SK-N-SH treated with all-trans-retinoic acid at 6 μM for 48 hours (cell line): Measurements from ENCODE around the gene SPDYE8.
"Not testable (repeated sequence)": the region's sequence is repeated elsewhere in the genome, so short reads cannot be mapped to it uniquely, and the experiment has no call there.

Source experiments
- ATAC-seq: fragments of 200-7000 bp; cut with Tn5 transposase; 3 replicates; pipeline ENCODE4 v1.9.1; 2020; ENCODE audit warnings: mild to moderate bottlenecking, moderate library complexity
- CSDC2 ChIP-seq: fragments of 250-450 bp; sonication (Bioruptor Pico); IDR thresholded peaks from 2 replicates; pipeline ENCODE4 v1.5.0; 2020; ENCODE audit warnings: mild to moderate bottlenecking, moderate library complexity

Gene SPDYE8

GRCh38 chr7:73029666-73030065 lies at the start of gene SPDYE8:
Gene SPDYE8 (minus strand): TSS chr7:73029766. CDS start chr7:73027966, 1,800 bp downstream.
- ATAC-seq: not testable (repeated sequence)

GRCh38 chr7:73057811-73058210 lies 28.2 kb upstream of the SPDYE8 start, which contains the start of gene SPDYE11:
Gene SPDYE11 (minus strand): TSS chr7:73057911. CDS start chr7:73056111, 1,800 bp downstream.
- ATAC-seq: not testable (repeated sequence)

- not testable (repeated sequence) for ATAC-seq
These were observed 23.1 kb downstream of the SPDYE8 start for GRCh38 chr7:73006491-73006890.

GRCh38 chr7:73005693-73006447 lies 23.7 kb downstream of the SPDYE8 start:
- peak; percentile 20; the same call in 1 of the 2 replicates for TF ChIP-seq CSDC2 (CRISPR knock-in tag)
- ATAC-seq: peak; percentile 93

- peak; percentile 91 for ATAC-seq
These were observed 24.2 kb downstream of the SPDYE8 start for GRCh38 chr7:73005356-73005692.

- peak; percentile 21; the same call in 1 of the 3 replicates for ATAC-seq
These were observed 31.6 kb downstream of the SPDYE8 start for GRCh38 chr7:72997887-72998468.

GRCh38 chr7:72997447-72997846 lies 32.1 kb downstream of the SPDYE8 start:
- ATAC-seq: peak; percentile 46; the same call in 2 of the 3 replicates

- not testable (repeated sequence) for ATAC-seq
These were observed 34.1 kb downstream of the SPDYE8 start for GRCh38 chr7:72995484-72995883.

GRCh38 chr7:72990146-72990913 lies 39.2 kb downstream of the SPDYE8 start:
- ATAC-seq: peak; percentile 57

GRCh38 chr7:72982084-72982483 lies 47.5 kb downstream of the SPDYE8 start:
- not testable (repeated sequence) for ATAC-seq

- ATAC-seq: not testable (repeated sequence)
These were observed 49.2 kb downstream of the SPDYE8 start for GRCh38 chr7:72980382-72980781.

- not testable (repeated sequence) for ATAC-seq
These were observed 53.1 kb downstream of the SPDYE8 start for GRCh38 chr7:72976434-72976833.

GRCh38 chr7:72975656-72976286 lies 53.8 kb downstream of the SPDYE8 start:
- not testable (repeated sequence) for ATAC-seq

- ATAC-seq: not testable (repeated sequence)
These were observed 54.8 kb downstream of the SPDYE8 start for GRCh38 chr7:72974781-72975180.

GRCh38 chr7:72971505-72971904 lies 58.1 kb downstream of the SPDYE8 start:
- ATAC-seq: peak; percentile 11
